Measurements from ENCODE around the gene SYT10.
"Not testable (repeated sequence)": the region's sequence is repeated elsewhere in the genome, so short reads cannot be mapped to it uniquely, and the experiment has no call there.

Gene SYT10

GRCh38 chr12:33357181-33357580, 82.4 kb downstream of the SYT10 start:
- no peak for DNase-seq (ENCODE audit: low spot score)
- TF ChIP-seq, protein P1, sequence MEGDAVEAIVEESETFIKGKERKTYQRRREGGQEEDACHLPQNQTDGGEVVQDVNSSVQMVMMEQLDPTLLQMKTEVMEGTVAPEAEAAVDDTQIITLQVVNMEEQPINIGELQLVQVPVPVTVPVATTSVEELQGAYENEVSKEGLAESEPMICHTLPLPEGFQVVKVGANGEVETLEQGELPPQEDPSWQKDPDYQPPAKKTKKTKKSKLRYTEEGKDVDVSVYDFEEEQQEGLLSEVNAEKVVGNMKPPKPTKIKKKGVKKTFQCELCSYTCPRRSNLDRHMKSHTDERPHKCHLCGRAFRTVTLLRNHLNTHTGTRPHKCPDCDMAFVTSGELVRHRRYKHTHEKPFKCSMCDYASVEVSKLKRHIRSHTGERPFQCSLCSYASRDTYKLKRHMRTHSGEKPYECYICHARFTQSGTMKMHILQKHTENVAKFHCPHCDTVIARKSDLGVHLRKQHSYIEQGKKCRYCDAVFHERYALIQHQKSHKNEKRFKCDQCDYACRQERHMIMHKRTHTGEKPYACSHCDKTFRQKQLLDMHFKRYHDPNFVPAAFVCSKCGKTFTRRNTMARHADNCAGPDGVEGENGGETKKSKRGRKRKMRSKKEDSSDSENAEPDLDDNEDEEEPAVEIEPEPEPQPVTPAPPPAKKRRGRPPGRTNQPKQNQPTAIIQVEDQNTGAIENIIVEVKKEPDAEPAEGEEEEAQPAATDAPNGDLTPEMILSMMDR (IDR thresholded peaks at IDR 0.05): no peak
- Histone ChIP-seq H3K27ac (no peak overlapping the region), H3K4me3 (no peak overlapping the region)

GRCh38 chr12:33349791-33350190, 89.8 kb downstream of the SYT10 start:
- H3K27ac ChIP-seq: no peak overlapping the region
- H3K4me3 ChIP-seq: no peak overlapping the region
- DNase-seq (ENCODE audit: low spot score): no peak
- TF ChIP-seq, protein P1 (IDR thresholded peaks at IDR 0.05): no peak

- H3K4me3 ChIP-seq; DNase-seq (ENCODE audit: low spot score); H3K27ac ChIP-seq: not testable (repeated sequence)
Observed at GRCh38 chr12:33331961-33332398, 107.6 kb downstream of the SYT10 start.

GRCh38 chr12:33330940-33331339, 108.7 kb downstream of the SYT10 start:
- no peak for DNase-seq (ENCODE audit: low spot score)
- no peak overlapping the region for H3K4me3 ChIP-seq
- no peak overlapping the region for H3K27ac ChIP-seq
- TF ChIP-seq, protein P1 (IDR thresholded peaks at IDR 0.05): no peak
